Renal cortical epithelial cell (primary cell): ENCODE measurements around the gene STRA8. TPM values are rescaled to one million over a fixed set of nuclear protein-coding genes. Genes with fewer than 3 reads are reported as not detected.

Source experiments
- total RNA-seq: library from RNA; depleted of rRNA; stranded (reverse); fragments of >200 nt; gene quantifications from 2 replicates; pipeline ENCODE4 v1.2.3, GENCODE V29; 2014

STRA8 gene
- total RNA-seq, 1 donor from 2014 or later = not detected

Other genes starting within 250 kb of the STRA8 start
- gene AGBL3, start 247.3 kb upstream of the STRA8 start, total RNA-seq = 2.3 and 3.6 TPM in 2 replicates
- 4.3 and 29.3 TPM in 2 replicates for gene TMEM140, start 85.8 kb upstream of the STRA8 start, total RNA-seq
- gene CYREN, start 63.1 kb upstream of the STRA8 start, total RNA-seq = 75.0 and 126 TPM in 2 replicates
- 35.1 and 37.8 TPM in 2 replicates for gene WDR91, start 22.3 kb upstream of the STRA8 start, total RNA-seq